PC-9 (cell line): ENCODE measurements around the gene DOCK9. TPM values are rescaled to one million over a fixed set of nuclear protein-coding genes. Genes with fewer than 3 reads are reported as not detected.

ENCODE experiments used
- BruUV-seq: library from RNA; stranded (reverse); fragments of 400-500 nt; replicated peaks from 2 replicates; lab custom pipeline; 2021; lab: Mats Ljungman, UMichigan
- CTCF ChIA-PET: fragments of 300-600 bp; sonication (Branson Sonifier 250); formaldehyde crosslinking; loops from one replicate; lab custom pipeline; 2022; ENCODE audit warnings: antibody characterized with exemption; lab: Charles Lee
- POLR2A ChIA-PET: fragments of 300-600 bp; sonication (Branson Sonifier 250); formaldehyde crosslinking; loops from one replicate; lab custom pipeline; 2022; ENCODE audit warnings: antibody characterized with exemption; ENCODE audit not compliant: unreplicated experiment; lab: Charles Lee
- DNase-seq, 2 experiments: peaks; one replicate each; pipeline versions ENCODE4 v3.0.0 to v3.0.0-alpha.2; 2015 to 2022; ENCODE audit warnings: mixed read lengths in 1 of 2
- H2AFZ ChIP-seq: fragments of 200-600 bp; sonication (generic); 2 replicates; pipeline ENCODE4 v1.8.1; 2017; ENCODE audit warnings: antibody characterized with exemption
- H3F3A ChIP-seq: fragments of 200-600 bp; sonication (generic); 2 replicates; pipeline ENCODE4 v1.8.1; 2017; ENCODE audit warnings: antibody characterized with exemption, mild to moderate bottlenecking, low read depth; ENCODE audit not compliant: insufficient read depth
- H3K27ac ChIP-seq: fragments of 200-600 bp; sonication (generic); 2 replicates; pipeline ENCODE4 v1.6.1; 2016; ENCODE audit warnings: mixed run types
- H3K27me3 ChIP-seq: fragments of 200-600 bp; sonication (generic); 2 replicates; pipeline ENCODE4 v1.6.1; 2016; ENCODE audit warnings: low read depth, mixed run types; ENCODE audit not compliant: insufficient read depth
- H3K36me3 ChIP-seq: fragments of 200-600 bp; sonication (generic); 2 replicates; pipeline ENCODE4 v1.6.1; 2016; ENCODE audit warnings: low read depth, mixed run types
- H3K4me1 ChIP-seq: fragments of 200-600 bp; sonication (generic); replicated peaks from 2 replicates; pipeline ENCODE4 v1.6.1; 2016; ENCODE audit warnings: mixed run types; ENCODE audit not compliant: insufficient read depth
- H3K4me2 ChIP-seq: fragments of 200-600 bp; sonication (generic); 2 replicates; pipeline ENCODE4 v1.6.1; 2017; ENCODE audit warnings: mixed run types
- H3K4me3 ChIP-seq: fragments of 200-600 bp; sonication (generic); 2 replicates; pipeline ENCODE4 v1.6.1; 2016; ENCODE audit warnings: mixed run types
- H3K79me2 ChIP-seq: fragments of 200-600 bp; sonication (generic); 2 replicates; pipeline ENCODE4 v1.6.1; 2017; ENCODE audit warnings: low read depth, mixed run types
- H3K9me2 ChIP-seq: fragments of 200-600 bp; sonication (generic); 2 replicates; pipeline ENCODE4 v1.8.1; 2017; ENCODE audit warnings: mild to moderate bottlenecking; ENCODE audit not compliant: insufficient read depth
- H3K9me3 ChIP-seq: fragments of 200-600 bp; sonication (generic); 2 replicates; pipeline ENCODE4 v1.8.1; 2016; ENCODE audit warnings: low read depth; ENCODE audit not compliant: insufficient read depth
- H4K20me1 ChIP-seq: fragments of 200-600 bp; sonication (generic); 2 replicates; pipeline ENCODE4 v1.8.1; 2017; ENCODE audit not compliant: insufficient read depth
- EZH2 ChIP-seq: fragments of 200-600 bp; sonication (generic); IDR thresholded peaks from 2 replicates; pipeline ENCODE4 v1.8.0; 2017; ENCODE audit warnings: antibody characterized with exemption, low read depth
- intact Hi-C: fragments of 100-400 bp; cut with micrococcal nuclease; formaldehyde crosslinking; loops from one replicate; pipeline ENCODE4 v1.10.0; 2022; ENCODE audit not compliant: unreplicated experiment
- total RNA-seq: library from RNA; stranded (reverse); gene quantifications from 2 replicates; pipeline ENCODE4 v1.2.3, GENCODE V29; 2021
- TF ChIP-seq, protein P1 (sequence below): fragments of 200-600 bp; sonication (generic); conservative IDR thresholded peaks from 2 replicates; pipeline ENCODE4 v1.6.1; 2017; ENCODE audit warnings: mixed run types, antibody characterized with exemption, mild to moderate bottlenecking, moderate library complexity

Gene DOCK9
- total RNA-seq, 1 experiment from 2014 or later = 69.5 TPM

DNA sequence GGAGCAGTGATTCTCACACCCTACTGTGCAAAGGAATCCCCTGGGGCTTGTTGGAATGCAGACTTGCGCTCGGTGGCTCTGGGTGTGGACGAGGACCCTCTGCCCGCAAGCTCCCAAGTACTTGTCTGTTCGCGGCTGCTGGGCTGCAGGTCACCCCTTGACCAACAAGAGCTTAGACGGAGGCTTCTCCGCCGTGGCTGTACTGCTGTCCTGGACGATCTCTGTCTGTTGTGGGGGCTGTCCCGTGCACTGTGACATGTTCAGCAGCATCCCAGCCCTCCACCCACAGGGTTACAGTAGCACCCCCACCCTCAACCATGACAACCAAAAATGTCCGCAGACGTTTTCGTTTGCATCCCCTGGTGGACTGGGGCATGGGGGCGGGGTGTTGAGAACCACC lies 202.5 kb downstream of the DOCK9 start:
- intact Hi-C loops = loop anchor here (5.0 kb wide), 1 partner anchor 103 kb away; no protein-coding TSS in a partner anchor
- ChIA-PET CTCF (no interaction called here), POLR2A (no interaction called here)
- H3F3A ChIP-seq = peaks cover 12% of the 10 kb centered on the region
- no peak for DNase-seq
- no peak for TF ChIP-seq EZH2
- TF ChIP-seq, protein P1, sequence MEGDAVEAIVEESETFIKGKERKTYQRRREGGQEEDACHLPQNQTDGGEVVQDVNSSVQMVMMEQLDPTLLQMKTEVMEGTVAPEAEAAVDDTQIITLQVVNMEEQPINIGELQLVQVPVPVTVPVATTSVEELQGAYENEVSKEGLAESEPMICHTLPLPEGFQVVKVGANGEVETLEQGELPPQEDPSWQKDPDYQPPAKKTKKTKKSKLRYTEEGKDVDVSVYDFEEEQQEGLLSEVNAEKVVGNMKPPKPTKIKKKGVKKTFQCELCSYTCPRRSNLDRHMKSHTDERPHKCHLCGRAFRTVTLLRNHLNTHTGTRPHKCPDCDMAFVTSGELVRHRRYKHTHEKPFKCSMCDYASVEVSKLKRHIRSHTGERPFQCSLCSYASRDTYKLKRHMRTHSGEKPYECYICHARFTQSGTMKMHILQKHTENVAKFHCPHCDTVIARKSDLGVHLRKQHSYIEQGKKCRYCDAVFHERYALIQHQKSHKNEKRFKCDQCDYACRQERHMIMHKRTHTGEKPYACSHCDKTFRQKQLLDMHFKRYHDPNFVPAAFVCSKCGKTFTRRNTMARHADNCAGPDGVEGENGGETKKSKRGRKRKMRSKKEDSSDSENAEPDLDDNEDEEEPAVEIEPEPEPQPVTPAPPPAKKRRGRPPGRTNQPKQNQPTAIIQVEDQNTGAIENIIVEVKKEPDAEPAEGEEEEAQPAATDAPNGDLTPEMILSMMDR = no peak
- H4K20me1 ChIP-seq = no peaks in the 10 kb centered on the region
- H3K27ac ChIP-seq = no peak overlapping the region
- H3K4me1 ChIP-seq = peaks cover 11% of the 10 kb centered on the region
- no peak overlapping the region for H3K4me3 ChIP-seq
- H3K9me3 ChIP-seq = peaks cover 5% of the 10 kb centered on the region; the same call in 1 of the 2 replicates
- H3K36me3 ChIP-seq = no peaks in the 10 kb centered on the region
- no TSS peak for BruUV-seq
- no peaks in the 10 kb centered on the region for H3K79me2 ChIP-seq
- H2AFZ ChIP-seq = no peak overlapping the region
- no peaks in the 10 kb centered on the region for H3K27me3 ChIP-seq
- no peak overlapping the region for H3K4me2 ChIP-seq
- H3K9me2 ChIP-seq = no peaks in the 10 kb centered on the region

DNA sequence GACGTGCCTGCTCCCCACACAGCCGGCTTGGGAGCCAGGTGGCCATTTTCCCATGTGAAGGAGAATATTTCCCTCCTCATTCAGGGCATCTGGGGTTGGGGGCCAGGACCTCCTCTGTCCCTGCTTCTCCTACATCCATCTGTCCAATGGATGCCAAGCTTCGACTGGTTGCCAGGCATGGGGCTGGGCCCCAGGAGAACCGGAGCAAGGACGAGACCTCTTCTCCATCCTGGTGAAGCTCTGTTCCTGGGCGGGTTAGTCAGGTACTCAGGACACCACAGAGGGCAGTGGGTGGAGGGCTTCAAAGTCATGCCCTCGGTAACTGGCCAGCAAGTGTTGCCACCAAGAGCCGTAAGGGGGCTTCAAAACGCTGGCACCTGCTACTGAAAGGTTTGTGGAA lies 203.1 kb downstream of the DOCK9 start:
- Histone ChIP-seq H3K9me3 (peaks cover 10% of the 10 kb centered on the region; the same call in 1 of the 2 replicates), H3K4me3 (no peak overlapping the region), H3K79me2 (no peaks in the 10 kb centered on the region), H3K4me1 (peaks cover 11% of the 10 kb centered on the region), H3F3A (peaks cover 12% of the 10 kb centered on the region), H2AFZ (no peak overlapping the region), H3K36me3 (no peaks in the 10 kb centered on the region), H3K9me2 (no peaks in the 10 kb centered on the region), H3K4me2 (no peak overlapping the region), H4K20me1 (no peaks in the 10 kb centered on the region), H3K27me3 (no peaks in the 10 kb centered on the region), H3K27ac (no peak overlapping the region)
- ChIA-PET POLR2A (no interaction called here), CTCF (no interaction called here)
- TF ChIP-seq, protein P1 = no peak
- TF ChIP-seq EZH2 = no peak
- DNase-seq = no peak
- intact Hi-C loops = loop anchor here (5.0 kb wide), 1 partner anchor 102 kb away; no protein-coding TSS in a partner anchor
- BruUV-seq = no TSS peak

DNA sequence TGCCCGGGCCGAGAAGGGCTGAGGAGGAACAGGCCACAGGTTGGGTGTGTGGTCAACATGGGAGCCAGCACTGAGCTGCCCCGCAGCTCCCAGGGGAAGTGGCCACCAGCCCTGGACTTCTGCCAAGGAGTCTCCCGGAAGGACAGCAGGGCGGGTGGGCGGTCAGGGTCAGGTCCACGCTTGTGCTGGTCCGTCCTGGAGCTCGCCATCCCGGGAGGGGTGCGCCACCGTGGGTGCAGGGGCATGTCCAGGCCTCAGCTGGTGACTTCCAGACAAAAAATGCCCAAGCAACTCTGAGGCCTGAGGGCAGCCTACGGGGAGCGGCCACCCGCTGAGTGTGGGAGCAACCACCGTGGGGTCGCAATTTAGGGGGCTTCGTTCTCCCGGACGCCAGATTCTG lies 203.9 kb downstream of the DOCK9 start:
- Histone ChIP-seq H3K4me2 (no peak overlapping the region), H4K20me1 (no peaks in the 10 kb centered on the region), H3K27me3 (no peaks in the 10 kb centered on the region), H3K79me2 (no peaks in the 10 kb centered on the region), H3K9me2 (no peaks in the 10 kb centered on the region), H3K4me3 (no peak overlapping the region), H3K36me3 (no peaks in the 10 kb centered on the region), H3F3A (peaks cover 12% of the 10 kb centered on the region), H3K27ac (no peak overlapping the region), H3K4me1 (peaks cover 11% of the 10 kb centered on the region), H3K9me3 (peaks cover 18% of the 10 kb centered on the region; the same call in 1 of the 2 replicates), H2AFZ (no peak overlapping the region)
- no TSS peak for BruUV-seq
- intact Hi-C loops = no loop called here
- ChIA-PET CTCF (no interaction called here), POLR2A (no interaction called here)
- TF ChIP-seq, protein P1 = no peak
- no peak for TF ChIP-seq EZH2
- DNase-seq = no peak
